ENCODE results near the gene TRIM2.

The TRIM2 gene

GRCh38 chr4:153207027-153207426, 2.8 kb downstream of the TRIM2 start:
- Histone ChIP-seq H3K4me3 (ENCODE audit: low read length in 2 of 2) (peak overlapping the region; percentile 78 to 81), H3K4me1 (ENCODE audit: control insufficient read depth in 2 of 2, insufficient read depth in 2 of 2, low read length in 2 of 2) (peaks cover 8 to 56% of the 10 kb centered on the region in 2 donors), H3K9me3 (ENCODE audit: control insufficient read depth in 2 of 2, low read length in 2 of 2) (no peaks in the 10 kb centered on the region), H3K27me3 (ENCODE audit: control insufficient read depth in 2 of 2, insufficient read depth in 2 of 2, low read length in 2 of 2) (no peaks in the 10 kb centered on the region), H3K9ac (ENCODE audit: low read depth in 1 of 2, low read length in 2 of 2) (peak overlapping the region; percentile 76 to 91), H3K36me3 (ENCODE audit: control insufficient read depth in 2 of 2, insufficient read depth in 2 of 2, low read length in 2 of 2) (no peaks in the 10 kb centered on the region), H3K27ac (ENCODE audit: low read depth in 2 of 2, low read length in 2 of 2) (peak overlapping the region; percentile 89 to 97)

GRCh38 chr4:153207567-153207966, 3.3 kb downstream of the TRIM2 start:
- Histone ChIP-seq H3K9ac (ENCODE audit: low read depth in 1 of 2, low read length in 2 of 2) (peak overlapping the region; percentile 49 to 91), H3K4me1 (ENCODE audit: control insufficient read depth in 2 of 2, insufficient read depth in 2 of 2, low read length in 2 of 2) (peaks cover 8 to 59% of the 10 kb centered on the region in 2 donors), H3K27ac (ENCODE audit: low read depth in 2 of 2, low read length in 2 of 2) (peak overlapping the region; percentile 45 to 97), H3K9me3 (ENCODE audit: control insufficient read depth in 2 of 2, low read length in 2 of 2) (no peaks in the 10 kb centered on the region), H3K27me3 (ENCODE audit: control insufficient read depth in 2 of 2, insufficient read depth in 2 of 2, low read length in 2 of 2) (no peaks in the 10 kb centered on the region), H3K4me3 (ENCODE audit: low read length in 2 of 2) (peak overlapping the region; percentile 78 to 81), H3K36me3 (ENCODE audit: control insufficient read depth in 2 of 2, insufficient read depth in 2 of 2, low read length in 2 of 2) (no peaks in the 10 kb centered on the region)

- Histone ChIP-seq H3K4me1 (ENCODE audit: control insufficient read depth in 2 of 2, insufficient read depth in 2 of 2, low read length in 2 of 2) (peaks cover 5 to 50% of the 10 kb centered on the region in 2 donors), H3K27me3 (ENCODE audit: control insufficient read depth in 2 of 2, insufficient read depth in 2 of 2, low read length in 2 of 2) (no peaks in the 10 kb centered on the region), H3K9ac (ENCODE audit: low read depth in 1 of 2, low read length in 2 of 2) (no peak overlapping the region), H3K4me3 (ENCODE audit: low read length in 2 of 2) (no peak overlapping the region), H3K27ac (ENCODE audit: low read depth in 2 of 2, low read length in 2 of 2) (peak overlapping the region in 1 of 2 donors; percentile 25), H3K36me3 (ENCODE audit: control insufficient read depth in 2 of 2, insufficient read depth in 2 of 2, low read length in 2 of 2) (no peaks in the 10 kb centered on the region), H3K9me3 (ENCODE audit: control insufficient read depth in 2 of 2, low read length in 2 of 2) (no peaks in the 10 kb centered on the region)
These were observed 5.2 kb downstream of the TRIM2 start for GRCh38 chr4:153209410-153209809.

GRCh38 chr4:153210727-153211126, 6.5 kb downstream of the TRIM2 start:
- Histone ChIP-seq H3K4me1 (ENCODE audit: control insufficient read depth in 2 of 2, insufficient read depth in 2 of 2, low read length in 2 of 2) (peaks cover 5 to 40% of the 10 kb centered on the region in 2 donors), H3K9ac (ENCODE audit: low read depth in 1 of 2, low read length in 2 of 2) (no peak overlapping the region), H3K36me3 (ENCODE audit: control insufficient read depth in 2 of 2, insufficient read depth in 2 of 2, low read length in 2 of 2) (peaks cover 0 to 6% of the 10 kb centered on the region in 2 donors), H3K9me3 (ENCODE audit: control insufficient read depth in 2 of 2, low read length in 2 of 2) (no peaks in the 10 kb centered on the region), H3K4me3 (ENCODE audit: low read length in 2 of 2) (no peak overlapping the region), H3K27me3 (ENCODE audit: control insufficient read depth in 2 of 2, insufficient read depth in 2 of 2, low read length in 2 of 2) (no peaks in the 10 kb centered on the region), H3K27ac (ENCODE audit: low read depth in 2 of 2, low read length in 2 of 2) (no peak overlapping the region)

GRCh38 chr4:153211986-153212728, 7.9 kb downstream of the TRIM2 start:
- Histone ChIP-seq H3K4me1 (ENCODE audit: control insufficient read depth in 2 of 2, insufficient read depth in 2 of 2, low read length in 2 of 2) (peaks cover 5 to 31% of the 10 kb centered on the region in 2 donors), H3K4me3 (ENCODE audit: low read length in 2 of 2) (no peak overlapping the region), H3K27me3 (ENCODE audit: control insufficient read depth in 2 of 2, insufficient read depth in 2 of 2, low read length in 2 of 2) (no peaks in the 10 kb centered on the region), H3K27ac (ENCODE audit: low read depth in 2 of 2, low read length in 2 of 2) (peak overlapping the region in 1 of 2 donors; percentile 5), H3K36me3 (ENCODE audit: control insufficient read depth in 2 of 2, insufficient read depth in 2 of 2, low read length in 2 of 2) (peaks cover 0 to 6% of the 10 kb centered on the region in 2 donors), H3K9me3 (ENCODE audit: control insufficient read depth in 2 of 2, low read length in 2 of 2) (no peaks in the 10 kb centered on the region), H3K9ac (ENCODE audit: low read depth in 1 of 2, low read length in 2 of 2) (peak overlapping the region in 1 of 2 donors; percentile 30)

GRCh38 chr4:153212736-153213135, 8.5 kb downstream of the TRIM2 start:
- Histone ChIP-seq H3K36me3 (ENCODE audit: control insufficient read depth in 2 of 2, insufficient read depth in 2 of 2, low read length in 2 of 2) (peaks cover 0 to 6% of the 10 kb centered on the region in 2 donors), H3K27ac (ENCODE audit: low read depth in 2 of 2, low read length in 2 of 2) (no peak overlapping the region), H3K27me3 (ENCODE audit: control insufficient read depth in 2 of 2, insufficient read depth in 2 of 2, low read length in 2 of 2) (no peaks in the 10 kb centered on the region), H3K9me3 (ENCODE audit: control insufficient read depth in 2 of 2, low read length in 2 of 2) (no peaks in the 10 kb centered on the region), H3K9ac (ENCODE audit: low read depth in 1 of 2, low read length in 2 of 2) (no peak overlapping the region), H3K4me1 (ENCODE audit: control insufficient read depth in 2 of 2, insufficient read depth in 2 of 2, low read length in 2 of 2) (peaks cover 5 to 32% of the 10 kb centered on the region in 2 donors), H3K4me3 (ENCODE audit: low read length in 2 of 2) (no peak overlapping the region)

- H3K36me3 ChIP-seq (ENCODE audit: control insufficient read depth in 2 of 2, insufficient read depth in 2 of 2, low read length in 2 of 2), result peaks cover 0 to 6% of the 10 kb centered on the region in 2 donors
- no peak overlapping the region for H3K4me3 ChIP-seq (ENCODE audit: low read length in 2 of 2)
- no peak overlapping the region for H3K27ac ChIP-seq (ENCODE audit: low read depth in 2 of 2, low read length in 2 of 2)
- no peak overlapping the region for H3K9ac ChIP-seq (ENCODE audit: low read depth in 1 of 2, low read length in 2 of 2)
- H3K27me3 ChIP-seq (ENCODE audit: control insufficient read depth in 2 of 2, insufficient read depth in 2 of 2, low read length in 2 of 2), result no peaks in the 10 kb centered on the region
- H3K4me1 ChIP-seq (ENCODE audit: control insufficient read depth in 2 of 2, insufficient read depth in 2 of 2, low read length in 2 of 2), result peaks cover 13 to 35% of the 10 kb centered on the region in 2 donors
- no peaks in the 10 kb centered on the region for H3K9me3 ChIP-seq (ENCODE audit: control insufficient read depth in 2 of 2, low read length in 2 of 2)
These were observed 11.7 kb downstream of the TRIM2 start for GRCh38 chr4:153215921-153216320.

- peaks cover 18 to 39% of the 10 kb centered on the region in 2 donors for H3K4me1 ChIP-seq (ENCODE audit: control insufficient read depth in 2 of 2, insufficient read depth in 2 of 2, low read length in 2 of 2)
- no peak overlapping the region for H3K4me3 ChIP-seq (ENCODE audit: low read length in 2 of 2)
- H3K9ac ChIP-seq (ENCODE audit: low read depth in 1 of 2, low read length in 2 of 2), result no peak overlapping the region
- peaks cover 0 to 6% of the 10 kb centered on the region in 2 donors for H3K36me3 ChIP-seq (ENCODE audit: control insufficient read depth in 2 of 2, insufficient read depth in 2 of 2, low read length in 2 of 2)
- peak overlapping the region in 1 of 2 donors; percentile 95 for H3K27ac ChIP-seq (ENCODE audit: low read depth in 2 of 2, low read length in 2 of 2)
- H3K27me3 ChIP-seq (ENCODE audit: control insufficient read depth in 2 of 2, insufficient read depth in 2 of 2, low read length in 2 of 2), result no peaks in the 10 kb centered on the region
- H3K9me3 ChIP-seq (ENCODE audit: control insufficient read depth in 2 of 2, low read length in 2 of 2), result no peaks in the 10 kb centered on the region
These were observed 12.3 kb downstream of the TRIM2 start for GRCh38 chr4:153216546-153216945.

GRCh38 chr4:153217440-153217839, 13.2 kb downstream of the TRIM2 start:
- H3K36me3 ChIP-seq (ENCODE audit: control insufficient read depth in 2 of 2, insufficient read depth in 2 of 2, low read length in 2 of 2), result peaks cover 0 to 6% of the 10 kb centered on the region in 2 donors
- H3K4me1 ChIP-seq (ENCODE audit: control insufficient read depth in 2 of 2, insufficient read depth in 2 of 2, low read length in 2 of 2), result peaks cover 21 to 37% of the 10 kb centered on the region in 2 donors
- H3K9me3 ChIP-seq (ENCODE audit: control insufficient read depth in 2 of 2, low read length in 2 of 2), result no peaks in the 10 kb centered on the region
- peak overlapping the region in 1 of 2 donors; percentile 35 for H3K9ac ChIP-seq (ENCODE audit: low read depth in 1 of 2, low read length in 2 of 2)
- no peaks in the 10 kb centered on the region for H3K27me3 ChIP-seq (ENCODE audit: control insufficient read depth in 2 of 2, insufficient read depth in 2 of 2, low read length in 2 of 2)
- peak overlapping the region; percentile 43 to 95 for H3K27ac ChIP-seq (ENCODE audit: low read depth in 2 of 2, low read length in 2 of 2)
- no peak overlapping the region for H3K4me3 ChIP-seq (ENCODE audit: low read length in 2 of 2)

GRCh38 chr4:153218961-153219360, 14.7 kb downstream of the TRIM2 start:
- Histone ChIP-seq H3K4me1 (ENCODE audit: control insufficient read depth in 2 of 2, insufficient read depth in 2 of 2, low read length in 2 of 2) (peaks cover 25 to 45% of the 10 kb centered on the region in 2 donors), H3K9ac (ENCODE audit: low read depth in 1 of 2, low read length in 2 of 2) (peak overlapping the region in 1 of 2 donors; percentile 63), H3K27ac (ENCODE audit: low read depth in 2 of 2, low read length in 2 of 2) (peak overlapping the region; percentile 89 to 95), H3K9me3 (ENCODE audit: control insufficient read depth in 2 of 2, low read length in 2 of 2) (no peaks in the 10 kb centered on the region), H3K4me3 (ENCODE audit: low read length in 2 of 2) (no peak overlapping the region), H3K27me3 (ENCODE audit: control insufficient read depth in 2 of 2, insufficient read depth in 2 of 2, low read length in 2 of 2) (no peaks in the 10 kb centered on the region), H3K36me3 (ENCODE audit: control insufficient read depth in 2 of 2, insufficient read depth in 2 of 2, low read length in 2 of 2) (peaks cover 0 to 9% of the 10 kb centered on the region in 2 donors)

Measured in mucosa of rectum (tissue), 2 donors.